ENCODE data around the gene BCL2L1. TPM values are rescaled to one million over a fixed set of nuclear protein-coding genes. Genes with fewer than 3 reads are reported as not detected.

Gene BCL2L1
- total and polyA plus RNA-seq, 2 experiments from 2014 or later, result 42.4 to 110 TPM

GRCh38 chr20:31709939-31710338 lies 12.7 kb downstream of the BCL2L1 start:
- Histone ChIP-seq H3K4me2 (no peak overlapping the region), H4K20me1 (replicated peaks; ENCODE audit: insufficient read depth) (peaks cover 3% of the 10 kb centered on the region; the same call in 1 of the 2 replicates), H3K79me2 (replicated peaks; ENCODE audit: insufficient read depth) (peaks cover 95% of the 10 kb centered on the region), H3K36me3 (ENCODE audit: insufficient read depth) (peaks cover 4% of the 10 kb centered on the region; the same call in 1 of the 2 replicates), H3K27ac (ENCODE audit: low read depth) (no peak overlapping the region), H3K4me1 (ENCODE audit: insufficient read depth) (peaks cover 59% of the 10 kb centered on the region), H3K9me2 (ENCODE audit: insufficient read depth) (no peaks in the 10 kb centered on the region), H3K27me3 (ENCODE audit: insufficient read depth) (no peaks in the 10 kb centered on the region), H3K4me3 (no peak overlapping the region), H3F3A (replicated peaks; ENCODE audit: low read depth) (peaks cover 24% of the 10 kb centered on the region; the same call in 1 of the 2 replicates), H2AFZ (no peak overlapping the region)
- no peak for TF ChIP-seq ETS1 (IDR thresholded peaks at IDR 0.05)
- TF ChIP-seq ZNF114 (CRISPR knock-in tag; IDR thresholded peaks at IDR 0.05), result no peak
- no peak for TF ChIP-seq POLR2AphosphoS5 (IDR thresholded peaks at IDR 0.05; ENCODE audit: low read depth)
- TF ChIP-seq CTCF (conservative IDR thresholded peaks at IDR 0.05; ENCODE audit: low read depth in 2 of 2), result no peak
- no peak for TF ChIP-seq ZNF331 (CRISPR knock-in tag; IDR thresholded peaks at IDR 0.05; ENCODE audit: low read depth)
- no peak for TF ChIP-seq EZH2phosphoT487 (IDR thresholded peaks at IDR 0.05; ENCODE audit: unreplicated experiment)
- no peak for TF ChIP-seq JUNB (IDR thresholded peaks at IDR 0.05; ENCODE audit: unreplicated experiment)
- no peak for TF ChIP-seq EZH2 (IDR thresholded peaks at IDR 0.05; ENCODE audit: low read depth, unreplicated experiment)
- TF ChIP-seq REST (IDR thresholded peaks at IDR 0.05; ENCODE audit: unreplicated experiment), result no peak
- no peak for TF ChIP-seq ZNF462 (CRISPR knock-in tag; IDR thresholded peaks at IDR 0.05)
- no peak for TF ChIP-seq NANOG (IDR thresholded peaks at IDR 0.05; ENCODE audit: borderline replicate concordance)
- no peak for TF ChIP-seq CREB1 (CRISPR knock-in tag; IDR thresholded peaks at IDR 0.05; ENCODE audit: low read depth)
- no peak for TF ChIP-seq STAT1 (IDR thresholded peaks at IDR 0.05; ENCODE audit: unreplicated experiment)
- Mint-ChIP-seq H3K27ac (no peak overlapping the region), H3K9me3 (no peaks in the 10 kb centered on the region), H3K4me3 (no peak overlapping the region; the same call in 2 of the 3 replicates), H3K36me3 (ENCODE audit: low read depth) (peaks cover 47% of the 10 kb centered on the region), H3K4me1 (peaks cover 60% of the 10 kb centered on the region), H3K27me3 (ENCODE audit: insufficient read depth, low read depth, poor library complexity) (peaks cover 4% of the 10 kb centered on the region)
- ATAC-seq (no peak), DNase-seq (ENCODE audit: low spot score) (no peak)

Data from GM23338 (cell line).